GM19099 (cell line): ENCODE measurements around the gene OTOA.

Experiments
- POLR2A ChIP-seq: IDR thresholded peaks from 3 replicates; pipeline ENCODE4 v1.6.1; 2011; ENCODE audit warnings: low read depth; ENCODE audit not compliant: insufficient read length; ENCODE audit errors: extremely low read depth

The OTOA gene

DNA sequence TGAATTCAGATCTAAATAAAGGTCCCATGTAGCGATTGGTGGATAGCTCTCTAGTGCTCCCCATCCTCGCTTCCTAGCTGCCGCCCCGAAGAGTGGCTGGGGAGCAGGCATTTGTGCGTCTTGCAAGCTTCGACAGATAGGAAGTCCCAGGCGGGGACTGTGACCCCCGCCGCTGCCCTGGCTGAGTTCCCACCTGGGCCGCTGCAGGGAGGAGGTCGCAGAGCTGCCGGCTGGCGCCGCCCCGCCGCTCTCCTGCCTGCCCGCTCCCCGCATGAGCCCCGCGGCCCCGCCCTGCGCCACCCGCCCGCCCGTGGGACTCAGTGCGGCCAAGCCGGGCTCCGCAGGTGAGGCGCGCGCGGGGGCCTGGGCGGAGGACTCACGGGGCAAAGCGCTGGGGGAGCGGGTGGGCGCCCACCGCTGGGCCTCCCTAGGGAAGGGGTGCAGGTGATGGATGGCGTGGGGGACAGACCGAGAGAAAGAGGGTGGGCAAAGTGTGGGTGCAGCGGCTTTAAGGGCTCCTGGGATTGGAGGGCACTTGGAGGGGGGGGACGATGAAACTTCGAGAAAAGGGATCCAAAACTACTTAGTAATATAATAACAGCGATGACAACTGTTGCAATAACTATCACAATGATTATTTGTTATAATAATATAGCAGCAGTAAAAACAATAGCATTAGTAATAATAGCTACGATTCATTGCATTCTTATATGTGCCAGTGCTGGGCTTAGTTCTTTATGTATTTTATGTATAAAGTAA is at the start of gene OTOA:
Gene OTOA (plus strand): TSS at position 80 of the 759 bp plus-strand sequence. CDS start 14,547 bp downstream, outside the sequence.
- no peak for TF ChIP-seq POLR2A

GRCh38 chr16:21614896-21615295 is 48.9 kb upstream of the OTOA start:
- no peak for TF ChIP-seq POLR2A

GRCh38 chr16:21617607-21618006 is 46.2 kb upstream of the OTOA start:
- TF ChIP-seq POLR2A: no peak

DNA sequence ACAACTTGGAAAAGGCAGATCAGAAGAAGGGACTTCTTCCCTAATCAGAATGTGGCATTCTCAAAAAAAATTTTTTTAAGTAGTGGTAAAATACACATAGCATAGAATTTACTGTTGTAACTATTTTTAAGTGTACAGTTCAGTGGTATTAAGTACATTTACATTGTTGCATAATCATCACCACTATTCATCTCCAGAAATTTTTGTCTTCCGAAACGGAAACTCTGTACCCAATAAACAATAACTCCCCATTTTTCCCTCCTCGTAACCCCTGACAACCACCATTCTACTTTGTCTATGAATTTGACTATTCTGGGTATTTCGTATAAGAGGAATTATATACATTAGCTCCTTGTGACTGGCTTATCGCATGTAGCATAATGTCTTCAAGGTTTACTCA is 45.5 kb upstream of the OTOA start:
- no peak for TF ChIP-seq POLR2A

DNA sequence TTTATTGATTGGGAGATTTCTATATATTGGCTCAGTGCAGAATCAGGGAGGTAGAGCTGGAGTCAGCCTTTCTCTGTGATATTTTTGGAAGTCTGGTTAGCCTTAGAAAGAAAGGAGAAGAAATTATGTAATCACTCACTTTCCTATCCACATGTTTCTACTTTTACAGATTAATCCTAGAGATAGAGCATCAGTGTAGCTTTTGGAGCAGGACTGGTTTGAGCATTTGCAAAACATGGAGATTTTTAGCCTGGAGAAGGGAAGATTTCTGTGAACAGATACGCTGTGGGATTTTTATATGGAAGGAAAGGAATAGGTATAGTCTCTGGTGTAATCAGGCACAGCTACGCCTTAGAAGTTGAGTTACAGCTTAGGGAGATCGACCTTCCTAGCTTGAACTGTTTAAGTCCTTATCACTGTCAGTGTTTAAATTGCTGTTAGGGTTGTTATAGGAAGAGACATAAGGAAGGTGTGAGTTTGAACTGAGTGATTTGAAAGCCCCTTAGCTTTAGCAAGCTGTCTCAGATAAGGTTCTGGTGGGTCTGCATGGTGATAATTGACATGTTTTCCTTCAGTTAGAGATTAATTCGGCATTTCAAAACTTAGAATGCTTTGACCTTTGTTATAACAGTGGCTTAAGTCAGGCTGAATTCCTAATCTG is 43.9 kb upstream of the OTOA start:
- TF ChIP-seq POLR2A: no peak

DNA sequence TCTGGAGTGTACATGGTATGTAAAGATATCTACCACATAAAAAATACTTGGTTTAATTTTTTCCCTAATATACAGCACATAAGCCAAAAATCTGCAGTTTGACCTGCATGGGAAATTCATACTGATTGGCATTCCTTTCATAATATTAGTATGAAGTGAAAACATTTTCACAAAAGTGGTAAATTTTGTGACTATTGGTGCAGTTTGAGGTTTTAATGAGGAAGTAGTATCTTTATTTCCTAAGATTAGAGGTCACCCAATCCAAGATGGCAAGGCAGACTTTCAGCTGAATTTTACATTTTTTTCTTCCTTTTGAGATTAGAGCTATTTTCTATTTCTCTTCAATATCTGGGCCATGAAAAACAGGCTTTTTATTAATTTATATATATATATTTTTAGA is 43.2 kb upstream of the OTOA start:
- TF ChIP-seq POLR2A: no peak

GRCh38 chr16:21622545-21622944 is 41.2 kb upstream of the OTOA start:
- TF ChIP-seq POLR2A: no peak

DNA sequence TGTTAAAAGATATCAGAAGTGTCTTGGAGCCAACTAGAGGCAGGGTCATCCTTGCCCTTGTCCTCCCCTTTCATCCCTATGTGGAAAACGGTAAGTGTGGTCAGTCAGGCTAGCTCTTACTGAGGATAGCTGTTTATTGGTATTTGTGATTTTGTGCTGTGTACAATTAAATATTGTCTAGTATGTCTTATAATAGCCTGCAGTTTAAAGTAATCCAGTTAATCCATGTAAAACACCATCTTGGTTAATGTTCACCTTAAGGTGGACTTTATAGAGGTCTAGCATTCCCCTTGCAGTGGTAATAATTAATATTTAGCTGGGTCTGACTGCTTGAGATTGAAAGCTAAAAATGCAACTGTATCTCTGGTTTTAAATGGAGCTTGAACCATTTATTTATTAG is 38.7 kb upstream of the OTOA start:
- TF ChIP-seq POLR2A: no peak

DNA sequence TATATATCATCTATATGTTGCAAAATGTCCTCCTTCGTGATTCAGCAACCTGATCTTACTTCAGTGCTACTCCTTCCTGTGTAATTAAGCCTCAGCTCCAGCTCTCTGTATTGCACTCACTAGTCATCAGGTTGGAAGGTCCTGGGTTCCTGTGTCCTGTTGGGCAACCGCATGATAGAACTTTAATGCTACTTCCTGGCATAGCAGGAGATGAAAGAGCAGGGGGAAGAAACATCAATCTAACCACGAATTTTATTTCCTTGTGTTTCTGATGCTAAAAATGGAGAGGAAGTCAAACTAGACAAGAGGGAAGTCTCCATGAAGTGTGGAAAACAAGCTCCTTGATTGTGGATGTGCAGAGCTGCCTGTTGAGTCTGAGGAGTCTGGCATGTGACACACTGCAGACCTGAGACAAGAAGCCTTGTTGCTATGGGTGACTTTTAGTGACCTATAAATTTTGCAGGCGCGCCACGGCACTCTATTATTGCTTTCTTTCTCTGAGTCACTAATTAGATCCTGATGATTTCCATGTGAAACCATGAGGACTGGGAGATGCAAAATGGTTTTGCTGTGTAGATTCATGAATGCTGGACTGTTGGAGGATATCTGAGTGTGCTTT is 37.0 kb upstream of the OTOA start:
- TF ChIP-seq POLR2A: no peak

DNA sequence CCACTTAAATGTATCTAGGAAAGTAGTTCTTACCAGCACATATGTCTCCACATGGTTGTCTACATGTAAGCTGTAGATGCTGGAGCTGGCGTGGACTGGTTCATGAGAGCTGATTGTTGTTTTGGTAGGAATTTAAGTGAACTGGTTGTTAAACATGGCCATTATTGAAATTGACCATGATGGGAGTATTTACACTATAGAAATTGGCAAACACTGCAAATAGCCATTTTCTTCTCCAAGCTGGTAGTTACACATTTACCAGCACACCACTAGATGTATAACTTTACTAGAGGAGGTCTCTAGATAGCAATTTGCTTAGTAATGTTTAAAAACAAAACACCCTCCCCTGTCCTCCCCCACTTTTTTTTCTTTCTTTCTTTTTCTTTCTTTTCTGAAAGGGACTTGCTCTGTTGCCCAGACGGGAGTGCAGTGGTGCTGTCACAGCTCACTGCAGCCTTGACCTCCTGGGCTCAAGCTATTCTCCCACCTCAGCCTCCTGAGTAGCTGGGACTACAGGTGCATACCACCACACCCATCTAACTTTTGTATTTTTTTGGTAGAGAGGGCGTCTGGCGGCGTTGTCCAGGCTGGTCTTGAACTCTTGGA is 35.5 kb upstream of the OTOA start:
- no peak for TF ChIP-seq POLR2A

- no peak for TF ChIP-seq POLR2A
Observed at GRCh38 chr16:21628772-21629171, 35.0 kb upstream of the OTOA start.

- TF ChIP-seq POLR2A: no peak
Observed at GRCh38 chr16:21634216-21634615, 29.6 kb upstream of the OTOA start.

DNA sequence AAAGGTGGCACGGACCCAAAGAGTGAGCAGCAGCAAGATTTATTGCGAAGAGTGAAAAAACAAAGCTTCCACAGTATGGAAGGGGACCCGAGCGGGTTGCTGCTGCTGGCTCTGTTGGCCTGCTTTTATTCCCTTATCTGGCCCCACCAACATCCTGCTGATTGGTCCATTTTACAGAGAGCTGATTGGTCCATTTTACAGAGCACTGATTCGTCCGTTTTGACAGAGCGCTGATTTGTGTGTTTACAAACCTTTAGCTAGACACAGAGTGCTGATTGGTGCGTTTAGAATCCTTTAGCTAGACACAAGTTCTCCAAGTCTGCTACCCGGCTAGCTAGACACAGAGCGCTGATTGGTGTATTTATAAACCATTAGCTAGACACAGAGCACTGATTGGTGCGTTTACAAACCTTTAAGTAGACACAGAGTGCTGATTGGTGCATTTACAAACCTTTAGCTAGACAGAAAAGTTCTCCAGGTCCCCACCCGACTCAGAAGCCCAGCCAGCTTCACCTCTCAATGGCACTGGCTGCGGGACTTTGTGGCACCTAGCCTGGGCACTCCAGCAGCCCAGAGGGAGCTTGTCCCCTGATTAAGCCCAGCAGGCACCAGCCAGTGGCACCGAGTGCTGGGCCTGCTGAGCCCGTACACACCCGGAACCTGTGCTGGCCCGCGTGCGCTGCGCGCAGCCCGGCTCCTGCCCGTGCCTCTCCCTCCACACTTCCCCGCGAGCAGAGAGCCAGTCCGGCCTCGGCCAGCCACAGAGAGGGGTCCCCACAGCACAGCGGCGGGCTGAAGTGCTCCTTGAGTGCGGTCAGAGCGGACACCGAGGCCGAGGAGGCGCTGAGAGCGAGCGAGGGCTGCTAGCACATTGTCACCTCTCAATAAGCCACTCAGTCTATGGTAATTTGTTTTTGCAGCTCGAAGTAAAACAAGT is 26.5 kb upstream of the OTOA start:
- no peak for TF ChIP-seq POLR2A

- TF ChIP-seq POLR2A: no peak
Observed at GRCh38 chr16:21638573-21638975, 25.2 kb upstream of the OTOA start.

DNA sequence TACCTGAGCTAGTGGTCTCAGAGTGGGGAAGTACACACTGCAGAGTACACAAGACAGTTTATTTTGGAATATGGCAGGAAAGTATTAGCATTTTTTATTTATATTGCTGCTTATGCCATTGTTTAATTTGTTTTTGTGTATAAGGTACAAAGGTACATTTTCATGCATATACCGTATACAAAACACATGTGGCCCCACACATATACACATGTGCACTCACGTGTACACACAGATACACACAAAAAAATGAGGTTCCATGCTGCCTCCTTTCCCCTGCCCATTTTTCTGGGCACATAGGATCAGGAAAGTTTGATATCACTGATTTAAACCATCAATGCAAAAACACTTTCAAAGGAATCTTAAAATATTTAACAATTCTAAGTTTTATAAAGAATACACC is 24.3 kb upstream of the OTOA start:
- TF ChIP-seq POLR2A: no peak

- no peak for TF ChIP-seq POLR2A
Observed at GRCh38 chr16:21641916-21642315, 21.9 kb upstream of the OTOA start.
